Stimulated activated naive CD8-positive, alpha-beta T cell treated with anti-CD3 and anti-CD28 coated beads, Interleukin-15, amount 100 ng/mL, for 72 hours (primary cell): ENCODE measurements around the gene BOLA3.
"Not testable (repeated sequence)": the region's sequence is repeated elsewhere in the genome, so short reads cannot be mapped to it uniquely, and the experiment has no call there.

ENCODE experiments used
- ATAC-seq: fragments of 150-1000 bp; cut with Tn5 transposase; 2 replicates; pipeline ENCODE4 v1.10.0; 2021; ENCODE audit warnings: mild to moderate bottlenecking, moderate library complexity
- DNase-seq, 2 donors: peaks; one replicate each; pipeline ENCODE4 v3.0.0; 2021 to 2022
- H3K27ac Mint-ChIP-seq, 2 donors: one replicate each; pipeline ENCODE4 v1.8.0; 2022; ENCODE audit warnings: mild to moderate bottlenecking in 2 of 2, mixed read lengths in 2 of 2, moderate library complexity in 2 of 2
- H3K27me3 Mint-ChIP-seq: one replicate; pipeline ENCODE4 v1.8.0; 2022; ENCODE audit warnings: mixed read lengths
- H3K4me1 Mint-ChIP-seq: one replicate; pipeline ENCODE4 v1.8.0; 2022; ENCODE audit warnings: mild to moderate bottlenecking, mixed read lengths
- H3K4me3 Mint-ChIP-seq, 2 donors: one replicate each; pipeline ENCODE4 v1.8.0; 2022; ENCODE audit warnings: mild to moderate bottlenecking in 2 of 2, mixed read lengths in 2 of 2, moderate library complexity in 1 of 2
- H3K9me3 Mint-ChIP-seq, 2 donors: one replicate each; pipeline ENCODE4 v1.8.0; 2022; ENCODE audit warnings: mixed read lengths in 2 of 2

Gene BOLA3, protein sequence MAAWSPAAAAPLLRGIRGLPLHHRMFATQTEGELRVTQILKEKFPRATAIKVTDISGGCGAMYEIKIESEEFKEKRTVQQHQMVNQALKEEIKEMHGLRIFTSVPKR

DNA sequence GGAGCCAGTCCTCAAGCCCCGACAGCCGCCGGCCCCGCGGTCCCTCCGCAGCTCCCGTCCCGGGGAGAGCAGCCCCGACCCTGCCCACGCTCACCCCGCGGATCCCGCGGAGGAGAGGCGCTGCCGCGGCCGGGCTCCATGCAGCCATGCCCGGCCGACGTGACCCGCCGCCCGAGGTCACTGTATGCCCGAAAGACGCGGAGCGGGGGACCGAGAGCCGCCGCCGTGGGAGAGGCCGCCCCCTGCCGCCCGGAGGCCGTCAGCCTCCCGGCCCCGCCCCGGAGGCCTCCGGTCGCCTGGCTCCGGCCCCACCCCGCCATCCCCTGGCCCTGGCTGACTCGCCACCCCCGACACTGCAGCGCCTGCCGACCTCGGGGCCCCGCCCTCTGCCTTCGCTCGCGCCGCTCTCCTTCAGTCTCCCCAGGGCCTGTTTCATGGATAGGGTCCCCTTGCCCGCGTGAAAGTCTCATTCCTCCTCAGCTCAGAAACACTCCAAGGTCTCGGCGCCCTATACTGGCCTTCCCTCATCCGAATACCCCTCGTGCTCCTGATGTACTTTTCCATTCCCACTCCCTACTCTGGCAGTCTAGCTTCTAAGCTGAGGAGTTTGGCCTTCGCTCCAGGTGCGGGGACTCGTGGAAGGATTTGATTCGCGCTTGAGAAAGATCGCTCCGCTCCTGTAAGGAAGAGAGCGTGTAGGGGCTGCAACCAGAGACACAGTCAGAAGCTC, at the start of gene BOLA3:
TSS of gene BOLA3 (minus strand) at position 186 of the 730 bp plus-strand sequence. CDS start at position 148, 38 bp downstream.
- ATAC-seq (peak; percentile 94), DNase-seq (peak; percentile 90)
- Mint-ChIP-seq H3K27me3 (no peaks in the 10 kb centered on the region), H3K4me1 (no peaks in the 10 kb centered on the region), H3K4me3 (no peak within 1 kb of the TSS), H3K27ac (no peak within 1 kb of the TSS), H3K9me3 (no peaks in the 10 kb centered on the region)

DNA sequence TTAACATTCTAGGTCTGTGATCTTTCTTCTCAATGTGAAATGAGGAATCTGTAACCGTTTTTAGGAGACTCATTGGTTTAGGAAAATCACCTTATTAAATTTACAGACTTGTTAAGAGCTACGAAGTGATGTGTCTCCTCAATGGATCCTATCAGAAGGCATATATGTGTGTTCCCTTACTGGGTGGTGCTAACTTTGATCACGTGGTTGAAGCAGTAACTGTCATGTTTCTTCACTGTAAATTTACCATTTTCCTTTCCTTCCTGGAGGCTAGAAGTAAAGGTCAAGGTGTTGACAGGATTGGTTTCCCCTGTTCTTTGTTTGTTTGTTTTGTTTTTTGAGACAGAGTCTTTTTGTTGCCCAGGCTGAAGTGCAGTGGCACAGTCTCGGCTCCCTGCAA, 49.3 kb upstream of the BOLA3 start:
- no peak for ATAC-seq
- H3K9me3 Mint-ChIP-seq: no peaks in the 10 kb centered on the region
- no peak overlapping the region for H3K4me3 Mint-ChIP-seq
- no peaks in the 10 kb centered on the region for H3K27me3 Mint-ChIP-seq
- H3K27ac Mint-ChIP-seq: peak overlapping the region in 1 of 2 donors; percentile 22
- H3K4me1 Mint-ChIP-seq: peaks cover 47% of the 10 kb centered on the region
- no peak for DNase-seq

DNA sequence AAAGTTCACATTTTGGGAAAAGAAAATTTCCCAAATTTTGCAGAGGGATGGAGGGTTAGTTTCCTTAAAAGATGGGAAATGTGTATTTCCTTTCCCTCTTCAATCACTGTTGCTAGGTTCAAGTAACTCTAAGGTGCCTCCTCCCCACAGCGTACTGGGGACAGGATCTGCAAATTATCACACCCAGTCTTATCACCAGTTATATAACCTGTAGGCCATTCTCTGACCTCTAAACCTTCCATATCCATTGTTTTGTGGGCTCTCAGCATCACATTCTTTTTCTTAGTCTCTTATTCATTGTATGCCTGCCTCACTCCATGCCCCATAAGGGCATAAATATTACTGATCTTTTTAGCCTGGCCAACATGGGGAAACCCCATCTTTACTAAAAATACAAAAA, 47.1 kb upstream of the BOLA3 start:
- H3K27ac Mint-ChIP-seq: no peak overlapping the region
- no peaks in the 10 kb centered on the region for H3K27me3 Mint-ChIP-seq
- H3K4me1 Mint-ChIP-seq: peaks cover 24% of the 10 kb centered on the region
- DNase-seq: no peak
- no peaks in the 10 kb centered on the region for H3K9me3 Mint-ChIP-seq
- no peak for ATAC-seq
- no peak overlapping the region for H3K4me3 Mint-ChIP-seq

DNA sequence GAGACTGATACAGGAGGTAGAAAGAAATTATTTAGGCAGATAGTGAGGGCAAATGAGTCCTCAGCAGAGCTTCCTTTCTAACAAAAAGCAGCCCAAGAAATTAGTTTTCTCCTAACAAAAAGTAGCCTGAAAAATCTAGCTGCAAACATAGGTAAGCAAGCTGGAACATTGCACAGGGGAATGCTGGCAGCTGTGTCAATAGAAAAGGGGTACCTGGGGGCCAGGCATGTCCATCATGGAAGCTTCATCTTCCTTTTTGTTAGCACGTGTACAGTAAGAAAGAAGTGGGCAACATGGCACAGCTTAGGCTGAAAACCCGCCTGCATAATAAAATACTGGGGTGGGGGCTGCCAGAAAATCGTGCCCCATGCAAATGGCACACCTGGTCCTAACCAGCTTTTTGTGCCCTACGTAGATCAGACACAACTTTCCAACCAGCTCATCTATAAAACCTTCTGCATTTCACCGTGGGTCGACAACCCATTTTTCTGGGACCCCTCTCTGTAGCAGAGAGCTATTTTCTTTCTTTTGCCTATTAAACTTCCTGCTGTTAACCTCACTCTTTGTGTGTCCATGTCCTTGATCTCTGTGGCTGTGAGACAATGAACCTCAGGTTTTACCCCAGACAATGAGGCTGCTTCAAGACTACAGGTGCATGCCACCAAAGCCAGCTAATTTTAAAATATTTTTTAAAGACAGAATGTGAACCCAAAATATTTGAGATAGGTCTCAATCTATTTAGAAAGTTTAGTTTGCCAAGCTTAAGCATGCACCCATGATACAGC, 44.1 kb upstream of the BOLA3 start:
- Mint-ChIP-seq H3K4me3 (no peak overlapping the region), H3K4me1 (peaks cover 6% of the 10 kb centered on the region), H3K27ac (no peak overlapping the region), H3K27me3 (no peaks in the 10 kb centered on the region), H3K9me3 (no peaks in the 10 kb centered on the region)
- DNase-seq: no peak
- ATAC-seq: no peak

DNA sequence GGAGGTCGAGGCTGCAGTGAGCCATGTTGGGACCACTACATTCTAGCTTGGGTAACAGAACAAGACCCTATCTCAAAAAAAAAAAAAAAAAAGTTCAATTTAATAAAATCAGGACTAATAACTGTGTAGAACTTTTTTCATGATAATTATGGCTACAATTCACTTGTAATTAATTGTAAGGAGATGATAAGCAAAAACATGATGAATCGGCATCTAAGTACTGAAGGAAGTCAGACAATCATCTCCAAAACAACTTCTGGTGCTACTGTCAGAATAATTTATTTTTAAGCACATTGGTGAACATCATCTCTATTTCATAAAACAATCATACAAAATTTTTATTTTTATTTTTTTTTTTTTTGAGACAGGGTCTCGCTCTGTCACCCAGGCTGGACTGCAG, 41.0 kb upstream of the BOLA3 start:
- DNase-seq (no peak), ATAC-seq (no peak)
- no peaks in the 10 kb centered on the region for H3K9me3 Mint-ChIP-seq
- H3K27me3 Mint-ChIP-seq: no peaks in the 10 kb centered on the region
- no peak overlapping the region for H3K27ac Mint-ChIP-seq
- peaks cover 20% of the 10 kb centered on the region for H3K4me1 Mint-ChIP-seq
- H3K4me3 Mint-ChIP-seq: no peak overlapping the region

DNA sequence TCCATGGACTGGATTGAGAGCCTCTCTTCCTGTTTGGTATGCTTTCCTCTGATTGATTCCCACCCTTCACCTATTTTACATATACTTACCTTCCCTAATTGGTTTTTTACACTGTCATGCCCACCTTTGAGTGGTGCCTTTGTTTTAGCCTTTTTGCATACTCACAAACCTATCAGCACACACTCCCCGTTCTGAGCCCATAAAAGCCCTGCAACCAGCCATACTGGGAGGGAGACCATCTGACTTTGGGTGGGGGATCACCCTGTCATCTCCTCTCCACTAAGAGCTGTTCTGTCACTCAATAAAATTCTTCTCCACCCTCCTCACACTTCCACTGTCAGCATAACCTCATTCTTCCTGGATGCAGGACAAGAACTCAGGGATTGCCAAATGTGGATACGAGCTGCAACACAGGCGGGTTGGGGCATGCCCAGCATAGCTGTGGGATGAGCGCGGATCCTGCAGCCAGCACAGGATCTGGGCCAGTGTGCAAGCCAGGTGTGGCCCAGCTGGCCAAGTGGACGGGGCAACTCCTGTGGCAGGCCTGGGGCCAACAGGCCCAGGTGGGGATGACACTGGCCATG, 40.4 kb upstream of the BOLA3 start:
- no peak for DNase-seq
- peaks cover 20% of the 10 kb centered on the region for H3K4me1 Mint-ChIP-seq
- H3K4me3 Mint-ChIP-seq: no peak overlapping the region
- H3K9me3 Mint-ChIP-seq: no peaks in the 10 kb centered on the region
- no peak for ATAC-seq
- no peak overlapping the region for H3K27ac Mint-ChIP-seq
- no peaks in the 10 kb centered on the region for H3K27me3 Mint-ChIP-seq

DNA sequence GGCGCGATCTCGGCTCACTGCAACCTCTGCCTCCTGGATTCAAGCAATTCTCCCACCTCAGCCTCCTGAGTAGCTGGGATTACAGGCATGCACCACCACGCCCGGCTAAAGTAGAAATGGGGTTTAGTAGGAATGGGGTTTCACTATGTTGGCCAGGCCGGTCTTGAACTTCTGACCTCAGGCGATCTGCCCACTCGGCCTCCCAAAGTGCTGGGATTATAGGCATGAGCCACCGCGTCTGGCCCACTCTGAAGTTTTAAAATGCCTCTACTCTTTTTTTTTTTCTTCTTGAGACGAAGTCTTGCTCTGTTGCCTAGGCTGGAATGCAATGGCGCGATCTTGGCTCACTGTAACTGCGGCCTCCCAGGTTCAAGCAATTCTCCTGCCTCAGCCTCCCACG, 39.0 kb upstream of the BOLA3 start:
- not testable (repeated sequence) for H3K27me3 Mint-ChIP-seq, H3K9me3 Mint-ChIP-seq, ATAC-seq, DNase-seq
- Mint-ChIP-seq H3K4me3 (peak overlapping the region in 1 of 2 donors; percentile 68), H3K27ac (peak overlapping the region in 1 of 2 donors; percentile 91), H3K4me1 (peaks cover 25% of the 10 kb centered on the region)

DNA sequence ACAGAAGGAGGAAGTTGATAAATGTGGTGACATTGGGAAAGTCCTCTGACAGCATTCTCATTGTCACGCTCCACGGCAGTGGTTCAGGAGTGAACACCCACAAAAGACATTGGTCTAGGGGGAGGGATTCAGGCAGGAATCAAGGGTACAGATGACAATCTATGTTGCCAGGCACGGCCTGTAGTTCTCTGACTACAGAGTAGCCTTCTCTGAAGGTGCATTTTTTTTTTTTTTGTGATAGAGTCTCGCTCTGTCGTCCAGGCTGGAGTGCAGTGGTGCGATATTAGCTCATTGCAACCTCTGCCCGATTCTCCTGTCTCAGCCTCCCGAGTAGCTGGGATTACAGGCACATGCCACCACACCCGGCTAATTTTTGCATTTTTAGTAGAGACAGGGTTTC, 38.3 kb upstream of the BOLA3 start:
- H3K27ac Mint-ChIP-seq: peak overlapping the region; percentile 69 to 91
- peak overlapping the region; percentile 46 to 68 for H3K4me3 Mint-ChIP-seq
- no peaks in the 10 kb centered on the region for H3K27me3 Mint-ChIP-seq
- ATAC-seq (peak; percentile 100), DNase-seq (peak; percentile 20 to 80)
- peaks cover 27% of the 10 kb centered on the region for H3K4me1 Mint-ChIP-seq
- no peaks in the 10 kb centered on the region for H3K9me3 Mint-ChIP-seq

DNA sequence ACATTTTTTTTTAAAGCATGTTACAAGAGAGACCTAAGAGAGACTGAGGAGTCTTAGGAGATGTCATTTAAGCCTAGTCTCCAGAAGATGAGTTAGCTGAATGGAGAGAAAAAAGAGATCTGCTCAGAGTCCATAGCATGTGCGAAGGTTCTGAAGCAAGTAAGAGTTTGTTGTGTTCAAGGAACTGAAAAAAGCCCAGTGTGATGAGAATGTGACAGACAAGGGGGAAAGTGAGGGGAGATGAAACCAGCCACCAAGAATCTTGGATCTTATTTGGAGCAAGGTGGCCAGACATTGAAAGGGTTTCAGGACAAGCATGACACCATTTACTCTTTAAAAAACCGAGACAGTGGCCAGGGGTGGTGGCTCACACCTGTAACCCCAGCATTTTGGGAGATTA, 36.2 kb upstream of the BOLA3 start:
- ATAC-seq: no peak
- no peak for DNase-seq
- no peak overlapping the region for H3K4me3 Mint-ChIP-seq
- peaks cover 27% of the 10 kb centered on the region for H3K4me1 Mint-ChIP-seq
- H3K27me3 Mint-ChIP-seq: no peaks in the 10 kb centered on the region
- H3K9me3 Mint-ChIP-seq: no peaks in the 10 kb centered on the region
- no peak overlapping the region for H3K27ac Mint-ChIP-seq

DNA sequence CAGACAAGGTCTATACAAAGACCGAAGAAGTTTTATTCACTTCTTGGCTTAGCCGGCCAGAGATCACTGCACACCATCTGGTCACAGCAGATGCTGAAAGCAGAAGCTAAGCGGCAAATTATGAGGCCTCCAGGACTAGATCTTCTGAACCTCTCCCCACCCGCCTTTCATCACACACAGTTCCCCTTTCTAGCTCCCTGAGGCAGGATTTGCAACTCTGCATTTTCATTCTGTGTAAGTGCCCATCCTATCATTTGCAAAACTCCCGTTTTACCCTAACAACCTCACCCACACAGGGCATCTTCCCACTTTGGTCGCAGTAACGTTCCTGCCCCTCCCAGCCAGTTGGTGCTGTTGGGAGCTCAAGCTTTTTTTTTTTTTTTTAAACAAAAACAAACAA, 34.0 kb upstream of the BOLA3 start:
- ATAC-seq (no peak), DNase-seq (no peak)
- H3K9me3 Mint-ChIP-seq: no peaks in the 10 kb centered on the region
- H3K4me1 Mint-ChIP-seq: peaks cover 35% of the 10 kb centered on the region
- peak overlapping the region; percentile 39 to 67 for H3K4me3 Mint-ChIP-seq
- H3K27ac Mint-ChIP-seq: peak overlapping the region in 1 of 2 donors; percentile 40
- no peaks in the 10 kb centered on the region for H3K27me3 Mint-ChIP-seq

DNA sequence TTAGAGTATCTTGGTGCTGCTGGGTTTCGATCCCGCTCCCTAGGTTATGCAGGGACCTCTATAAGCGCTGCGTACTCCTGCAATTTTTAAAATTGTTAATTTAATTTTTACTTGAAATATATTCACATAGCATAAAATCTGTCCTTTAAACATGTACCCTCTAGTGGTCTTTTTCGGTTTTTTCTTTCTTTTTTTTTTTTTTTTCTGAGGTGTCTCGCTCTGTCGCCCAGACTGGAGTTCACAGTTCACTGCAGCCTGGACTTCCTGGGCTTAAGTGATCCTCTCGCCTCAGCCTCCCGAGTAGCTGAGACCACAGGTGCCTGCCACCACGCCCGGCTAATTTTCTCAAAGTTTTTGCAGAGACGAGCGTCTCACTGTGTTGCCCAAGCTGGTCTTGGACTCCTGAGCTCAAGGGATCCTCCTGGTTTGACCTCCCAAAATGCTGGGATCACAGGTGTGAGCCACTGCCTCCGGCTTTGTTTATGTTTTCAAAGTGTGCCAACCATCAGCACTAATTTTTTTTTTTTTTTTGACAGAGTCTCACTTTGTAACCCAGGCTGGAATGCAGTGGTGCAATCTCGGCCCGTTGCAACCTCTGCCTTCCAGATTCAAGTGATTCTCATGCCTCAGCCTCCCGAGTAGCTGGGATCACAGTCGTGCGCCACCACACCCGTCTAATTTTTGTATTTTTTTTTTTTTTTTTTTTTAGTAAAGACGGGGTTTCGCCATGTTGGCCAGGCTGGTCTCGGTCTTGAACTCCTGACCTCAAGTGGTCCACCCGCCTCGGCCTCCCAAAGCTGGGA, 31.6 kb upstream of the BOLA3 start:
- peak overlapping the region; percentile 88 to 90 for H3K4me3 Mint-ChIP-seq
- H3K4me1 Mint-ChIP-seq: peaks cover 44% of the 10 kb centered on the region

DNA sequence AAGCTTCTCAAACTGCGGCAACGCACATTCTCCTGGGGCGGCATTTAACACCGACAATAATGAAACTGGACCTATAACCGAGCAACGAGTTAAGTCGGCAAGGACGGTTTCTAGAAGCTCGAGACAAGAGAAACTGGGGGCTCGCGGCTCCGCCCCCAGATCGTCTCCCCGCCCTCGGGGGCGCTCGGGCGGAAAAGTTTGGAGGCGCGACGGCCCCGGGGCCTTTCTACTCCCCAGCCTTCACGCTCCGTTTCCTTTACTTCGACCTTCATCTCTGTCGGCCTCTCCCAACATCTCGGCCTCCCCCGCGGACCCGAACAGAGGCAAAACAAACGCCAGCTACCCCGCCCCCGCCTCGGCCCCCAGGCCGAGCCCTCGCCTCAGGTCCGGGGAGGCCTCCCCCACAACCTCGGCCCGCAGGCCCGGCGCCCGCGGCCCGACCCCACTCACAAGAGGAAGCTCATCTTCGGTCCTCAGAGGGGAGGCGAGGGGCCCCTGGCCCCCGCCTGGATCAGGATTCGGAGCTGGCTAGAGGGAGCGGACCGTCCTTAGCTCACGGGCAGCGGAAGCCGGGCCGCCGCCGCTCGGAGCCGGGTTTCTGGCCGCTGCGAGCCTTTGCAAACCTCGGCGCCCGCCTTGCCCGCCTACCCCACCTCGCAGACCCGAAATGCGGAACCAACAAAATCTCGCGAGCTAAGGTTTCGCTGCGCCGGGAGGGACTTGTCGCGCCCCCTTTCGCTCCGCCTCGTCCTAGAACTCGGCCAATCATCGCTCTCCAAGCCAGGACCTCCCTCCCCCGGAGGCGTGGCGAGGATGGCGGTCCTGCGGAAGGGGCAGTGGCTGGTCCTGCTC, 30.7 kb upstream of the BOLA3 start, which contains the start of gene MOB1A:
TSS of gene MOB1A (minus strand) at position 669 of the 852 bp plus-strand sequence. CDS start at position 464, 205 bp downstream.
- H3K27ac Mint-ChIP-seq: peak within 1 kb of the TSS; percentile 94 to 98
- H3K9me3 Mint-ChIP-seq: peaks cover 0 to 4% of the 10 kb centered on the region in 2 donors
- peak; percentile 97 to 98 for DNase-seq
- peak; percentile 93 for ATAC-seq
- H3K4me1 Mint-ChIP-seq: peaks cover 48% of the 10 kb centered on the region
- H3K4me3 Mint-ChIP-seq: peak within 1 kb of the TSS; percentile 88 to 90
- H3K27me3 Mint-ChIP-seq: no peaks in the 10 kb centered on the region

More for the DNA sequence above, 31.6 kb upstream of the BOLA3 start:
- Mint-ChIP-seq H3K27me3 (no peaks in the 10 kb centered on the region), H3K9me3 (peaks cover 0 to 4% of the 10 kb centered on the region in 2 donors), H3K27ac (peak overlapping the region; percentile 94 to 98)
- no peak for DNase-seq
- peak; percentile 29 for ATAC-seq

DNA sequence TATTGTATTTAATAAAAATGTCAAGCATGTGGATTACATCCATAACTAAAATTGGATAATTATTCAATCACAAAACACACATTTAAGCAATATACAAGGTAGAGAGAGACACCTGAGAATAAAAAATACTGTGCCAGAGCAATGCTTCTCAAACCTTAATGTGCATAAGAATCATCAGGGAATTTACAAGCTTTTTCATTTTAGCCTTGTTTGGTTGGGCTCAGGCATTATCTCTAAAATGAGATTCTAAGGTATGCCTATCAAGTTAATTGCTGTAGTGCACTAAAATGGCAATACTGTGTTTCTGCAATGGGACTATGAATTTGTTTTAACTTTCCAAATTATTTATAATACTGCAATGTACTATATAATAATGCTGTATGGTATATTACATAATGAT, 30.0 kb upstream of the BOLA3 start:
- peak overlapping the region in 1 of 2 donors; percentile 93 for H3K27ac Mint-ChIP-seq
- peaks cover 54% of the 10 kb centered on the region for H3K4me1 Mint-ChIP-seq
- DNase-seq (no peak), ATAC-seq (no peak)
- H3K27me3 Mint-ChIP-seq: no peaks in the 10 kb centered on the region
- H3K4me3 Mint-ChIP-seq: peak overlapping the region; percentile 88 to 90
- H3K9me3 Mint-ChIP-seq: peaks cover 0 to 4% of the 10 kb centered on the region in 2 donors

DNA sequence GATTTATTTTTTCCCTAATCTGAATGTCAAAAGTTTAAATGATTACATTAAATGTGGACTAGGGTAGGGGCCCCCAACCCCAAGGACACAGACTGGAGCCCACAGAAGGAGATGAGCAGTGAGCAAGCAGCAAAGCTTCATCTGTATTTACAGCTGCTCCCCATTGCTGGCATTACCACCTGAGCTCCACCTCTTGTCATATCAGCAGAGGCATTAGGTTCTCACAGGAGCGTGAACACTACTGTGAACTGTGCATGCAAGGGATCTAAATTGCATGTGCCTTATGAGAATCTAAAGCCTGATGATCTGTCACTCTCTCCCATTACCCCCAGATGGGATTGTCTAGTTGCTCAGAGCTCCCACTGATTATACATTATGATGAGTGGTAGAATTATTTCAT, 27.2 kb upstream of the BOLA3 start:
- peaks cover 0 to 4% of the 10 kb centered on the region in 2 donors for H3K9me3 Mint-ChIP-seq
- H3K4me1 Mint-ChIP-seq: peaks cover 57% of the 10 kb centered on the region
- H3K27ac Mint-ChIP-seq: no peak overlapping the region
- peak overlapping the region in 1 of 2 donors; percentile 88 for H3K4me3 Mint-ChIP-seq
- ATAC-seq: no peak
- H3K27me3 Mint-ChIP-seq: no peaks in the 10 kb centered on the region
- DNase-seq: no peak
